GM18499 (cell line): Measurements from ENCODE around the gene TBC1D12.
"Not testable (repeated sequence)": the region's sequence is repeated elsewhere in the genome, so short reads cannot be mapped to it uniquely, and the experiment has no call there.

Source experiments
- ATAC-seq: cut with Tn5 transposase; IDR thresholded peaks from one replicate; pipeline ENCODE4 v1.9.1; 2021; ENCODE audit warnings: moderate number of reproducible peaks; ENCODE audit not compliant: insufficient read depth, unreplicated experiment

Gene TBC1D12

GRCh38 chr10:94402204-94402842 is at the start of gene TBC1D12:
TBC1D12 (plus strand) TSS chr10:94402541; CDS start chr10:94402614, 73 bp downstream.
- ATAC-seq: peak; percentile 73

GRCh38 chr10:94353336-94353735 is 49.0 kb upstream of the TBC1D12 start:
- ATAC-seq: no peak

- no peak for ATAC-seq
Measured at GRCh38 chr10:94355841-94356240, 46.5 kb upstream of the TBC1D12 start.

GRCh38 chr10:94357193-94357592 is 45.1 kb upstream of the TBC1D12 start:
- no peak for ATAC-seq

GRCh38 chr10:94358480-94358879 is 43.9 kb upstream of the TBC1D12 start:
- no peak for ATAC-seq

GRCh38 chr10:94361171-94361794 is 41.1 kb upstream of the TBC1D12 start:
- ATAC-seq: no peak

- peak; percentile 92 for ATAC-seq
Measured at GRCh38 chr10:94362360-94363250, 39.7 kb upstream of the TBC1D12 start, which contains the start of gene NOC3L. NOC3L (minus strand) TSS chr10:94362939; CDS start chr10:94362838, 101 bp downstream.

- ATAC-seq: peak; percentile 10
Measured at GRCh38 chr10:94363251-94363565, 39.1 kb upstream of the TBC1D12 start.

GRCh38 chr10:94364482-94364881 is 37.9 kb upstream of the TBC1D12 start:
- ATAC-seq: no peak

- no peak for ATAC-seq
Measured at GRCh38 chr10:94366382-94366781, 36.0 kb upstream of the TBC1D12 start.

GRCh38 chr10:94370501-94370900 is 31.8 kb upstream of the TBC1D12 start:
- no peak for ATAC-seq

GRCh38 chr10:94375374-94375773 is 27.0 kb upstream of the TBC1D12 start:
- no peak for ATAC-seq

- no peak for ATAC-seq
Measured at GRCh38 chr10:94376865-94377264, 25.5 kb upstream of the TBC1D12 start.

- no peak for ATAC-seq
Measured at GRCh38 chr10:94383530-94383929, 18.8 kb upstream of the TBC1D12 start.

- ATAC-seq: not testable (repeated sequence)
Measured at GRCh38 chr10:94385733-94386132, 16.6 kb upstream of the TBC1D12 start.

- not testable (repeated sequence) for ATAC-seq
Measured at GRCh38 chr10:94392117-94392516, 10.2 kb upstream of the TBC1D12 start.

GRCh38 chr10:94397549-94398370 is 4.6 kb upstream of the TBC1D12 start:
- ATAC-seq: no peak

GRCh38 chr10:94398762-94399161 is 3.6 kb upstream of the TBC1D12 start:
- ATAC-seq: no peak

GRCh38 chr10:94402843-94403379 is 570 bp downstream of the TBC1D12 start:
- ATAC-seq: peak; percentile 4
